GM10248 (cell line): Measurements from ENCODE around the gene OTX2.

ENCODE experiments used
- CTCF ChIA-PET: fragments of 300-600 bp; sonication (Branson Sonifier 250); formaldehyde crosslinking; extraction: SDS; loops from one replicate; lab custom pipeline; 2021; ENCODE audit warnings: antibody characterized with exemption; lab: Yijun Ruan, JAX
- POLR2A ChIA-PET: fragments of 350-650 bp; sonication (Branson Sonifier 250); formaldehyde crosslinking; extraction: SDS; loops from one replicate; lab custom pipeline; 2020; ENCODE audit warnings: antibody characterized with exemption; lab: Yijun Ruan, JAX
- DNase-seq: peaks from one replicate; pipeline ENCODE4 v3.0.0; 2012; ENCODE audit errors: extremely low spot score
- CTCF ChIP-seq: IDR thresholded peaks from 2 replicates; pipeline ENCODE4 v1.5.1; 2012; ENCODE audit warnings: mild to moderate bottlenecking, low read depth; ENCODE audit errors: extremely low read depth, missing control alignments, control extremely low read depth

OTX2 gene

DNA sequence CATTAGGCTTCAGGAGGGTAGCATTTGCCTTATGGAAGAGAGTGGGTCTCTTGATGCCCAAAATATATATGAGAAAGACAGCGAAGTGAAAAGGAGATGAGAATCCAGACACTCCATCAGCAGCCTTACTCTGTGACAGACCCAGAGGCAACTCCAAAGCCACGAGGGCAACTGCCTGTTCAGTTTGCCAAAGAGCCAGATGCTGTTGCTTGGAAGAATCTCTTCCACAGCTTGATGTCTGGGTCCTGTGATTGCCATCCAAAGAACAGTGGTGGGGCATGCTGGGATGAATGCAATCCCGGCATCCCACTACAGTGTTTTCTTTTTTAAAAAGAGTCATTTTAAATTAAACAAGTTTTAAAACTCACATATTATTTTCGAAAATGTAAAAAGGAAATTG lies 10.9 kb upstream of the OTX2 start:
- no peak for DNase-seq
- CTCF ChIA-PET = no interaction called here
- POLR2A ChIA-PET = no interaction called here
- no peak for TF ChIP-seq CTCF

- no peak for DNase-seq
- POLR2A ChIA-PET = no interaction called here
- TF ChIP-seq CTCF = no peak
- CTCF ChIA-PET = no interaction called here
These were observed 7.2 kb upstream of the OTX2 start for GRCh38 chr14:56817396-56817921.

GRCh38 chr14:56816574-56817391 lies 6.5 kb upstream of the OTX2 start:
- CTCF ChIA-PET = no interaction called here
- no peak for TF ChIP-seq CTCF
- POLR2A ChIA-PET = no interaction called here
- no peak for DNase-seq

DNA sequence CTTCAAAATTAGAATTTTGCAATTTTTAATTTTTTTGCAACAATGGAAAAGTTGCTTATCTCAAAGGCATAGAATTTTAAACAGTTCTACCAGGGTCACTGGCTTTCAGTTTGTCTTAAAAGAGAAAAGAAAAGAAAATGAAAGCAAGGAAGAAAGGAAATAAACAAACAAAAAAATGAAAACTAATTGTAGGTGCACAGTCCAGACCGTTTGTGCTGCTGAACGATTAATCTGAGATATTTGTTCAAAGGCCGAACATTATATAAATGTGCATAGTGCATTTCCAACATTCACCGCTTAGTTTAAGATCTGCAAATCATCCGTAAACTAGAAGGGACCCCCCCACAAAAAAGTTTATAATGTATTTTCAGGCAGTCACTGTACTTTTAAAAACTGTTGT lies 5.5 kb upstream of the OTX2 start:
- ChIA-PET CTCF (no interaction called here), POLR2A (no interaction called here)
- no peak for TF ChIP-seq CTCF
- no peak for DNase-seq

DNA sequence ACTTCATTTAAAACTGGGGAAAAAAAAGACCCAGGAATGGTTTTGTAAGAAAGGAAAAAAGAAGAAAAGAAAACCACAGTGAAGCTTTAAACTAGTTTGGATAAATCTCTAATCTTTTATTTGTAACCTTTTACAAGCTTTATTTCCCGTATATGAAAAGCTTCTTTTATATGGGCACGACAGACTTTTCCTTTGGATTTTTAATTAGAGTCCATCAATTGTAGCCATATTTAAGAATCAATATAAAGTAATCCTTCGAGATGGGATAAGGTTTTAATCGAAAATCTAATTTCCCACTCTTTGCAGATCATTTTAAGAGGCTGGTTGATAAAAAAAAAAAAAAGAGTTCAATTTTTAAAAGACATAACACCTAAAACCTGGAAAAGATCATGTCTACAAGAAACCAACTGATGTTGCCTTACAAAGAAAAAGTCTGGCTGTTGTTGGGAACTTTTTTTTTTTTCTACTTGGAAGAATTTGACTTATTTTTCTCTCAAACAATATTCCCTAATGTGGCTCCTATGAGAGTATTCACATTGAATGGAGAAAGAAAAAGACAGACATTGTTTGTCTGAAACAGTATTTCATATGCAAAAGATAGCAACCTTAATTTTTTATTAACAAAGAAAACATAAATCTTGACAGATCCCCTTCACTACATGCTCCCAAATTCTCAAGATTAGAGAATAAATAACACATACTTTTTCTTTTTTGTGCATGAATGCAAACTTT lies 4.9 kb upstream of the OTX2 start:
- ChIA-PET CTCF (no interaction called here), POLR2A (no interaction called here)
- TF ChIP-seq CTCF = no peak
- DNase-seq = no peak

DNA sequence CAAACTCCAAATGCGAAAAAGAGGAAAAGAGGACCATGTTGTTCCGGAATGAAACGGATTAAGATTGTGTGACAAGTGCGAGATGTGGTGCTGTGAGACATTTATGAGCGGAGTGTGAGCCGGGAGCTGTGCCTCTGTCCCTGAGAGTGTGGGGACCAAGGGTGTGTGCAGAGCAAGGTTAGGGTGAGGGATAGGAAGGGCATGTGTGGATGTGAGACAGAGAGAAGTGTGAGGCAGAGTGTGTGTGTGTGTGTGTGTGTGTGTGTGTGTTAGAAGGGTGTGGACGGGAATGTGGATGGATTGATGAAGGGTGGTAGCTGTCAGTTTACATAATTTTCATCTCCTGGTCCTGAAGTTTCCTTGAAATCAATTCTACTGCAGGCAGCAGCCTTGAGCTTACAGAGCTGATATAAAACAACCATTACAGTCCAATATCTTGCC lies 4.3 kb upstream of the OTX2 start:
- ChIA-PET POLR2A (no interaction called here), CTCF (no interaction called here)
- no peak for DNase-seq
- TF ChIP-seq CTCF = no peak
